SKM-1 treated with dmso at 0.1 percent for 144 hours (cell line): ENCODE results near the gene IQCF6.
"Not testable (repeated sequence)": the region's sequence is repeated elsewhere in the genome, so short reads cannot be mapped to it uniquely, and the experiment has no call there.

Source experiments
- DNase-seq: peaks from one replicate; lab custom pipeline; 2025; ENCODE audit not compliant: unreplicated experiment; lab: John Stamatoyannopoulos, UW

IQCF6 gene

DNA sequence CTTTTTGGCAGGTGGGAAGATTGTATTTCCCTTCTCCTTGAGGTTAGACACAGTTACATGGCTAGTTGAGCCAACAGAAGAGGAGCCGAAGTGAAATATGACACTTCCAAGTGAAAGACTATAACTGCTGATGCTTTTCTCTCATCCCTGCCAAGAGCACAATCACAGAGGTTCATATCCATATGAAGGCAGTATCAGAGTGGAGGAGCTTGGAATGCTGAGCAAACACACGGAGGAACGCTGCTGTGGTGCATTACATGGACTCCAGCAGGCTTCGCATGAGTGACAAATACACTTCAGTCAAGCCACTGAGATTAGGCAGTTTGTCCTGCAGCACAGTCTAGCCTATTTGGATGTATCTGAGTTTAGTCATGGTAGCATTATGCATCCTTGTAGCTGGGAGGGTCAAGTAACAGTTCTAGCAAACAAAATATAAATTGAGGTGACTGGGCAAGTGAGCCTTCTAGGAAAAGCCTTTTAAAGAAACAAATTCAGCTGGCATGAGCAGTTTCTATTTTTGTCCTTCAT, 5.4 kb downstream of the IQCF6 start:
- DNase-seq = no peak

DNA sequence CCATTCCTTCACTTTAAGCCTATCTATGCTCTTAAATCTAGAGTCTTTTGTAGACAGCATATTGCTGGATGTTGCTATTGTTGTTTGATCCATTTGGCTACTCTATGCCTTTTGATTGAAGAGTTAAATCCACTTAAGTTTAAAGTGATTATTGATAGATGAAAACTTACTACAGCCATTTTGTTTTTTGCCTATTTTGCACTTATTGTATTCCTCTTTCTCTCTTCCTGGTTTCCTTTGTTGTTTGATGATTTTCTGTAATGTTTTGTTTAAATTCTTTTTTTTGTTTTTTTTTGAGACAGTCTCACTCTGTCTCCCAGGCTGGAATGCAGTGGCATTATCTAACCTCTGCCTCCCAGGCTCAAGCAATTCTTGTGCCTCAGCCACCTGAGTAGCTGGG, 19.8 kb downstream of the IQCF6 start:
- DNase-seq = no peak

DNA sequence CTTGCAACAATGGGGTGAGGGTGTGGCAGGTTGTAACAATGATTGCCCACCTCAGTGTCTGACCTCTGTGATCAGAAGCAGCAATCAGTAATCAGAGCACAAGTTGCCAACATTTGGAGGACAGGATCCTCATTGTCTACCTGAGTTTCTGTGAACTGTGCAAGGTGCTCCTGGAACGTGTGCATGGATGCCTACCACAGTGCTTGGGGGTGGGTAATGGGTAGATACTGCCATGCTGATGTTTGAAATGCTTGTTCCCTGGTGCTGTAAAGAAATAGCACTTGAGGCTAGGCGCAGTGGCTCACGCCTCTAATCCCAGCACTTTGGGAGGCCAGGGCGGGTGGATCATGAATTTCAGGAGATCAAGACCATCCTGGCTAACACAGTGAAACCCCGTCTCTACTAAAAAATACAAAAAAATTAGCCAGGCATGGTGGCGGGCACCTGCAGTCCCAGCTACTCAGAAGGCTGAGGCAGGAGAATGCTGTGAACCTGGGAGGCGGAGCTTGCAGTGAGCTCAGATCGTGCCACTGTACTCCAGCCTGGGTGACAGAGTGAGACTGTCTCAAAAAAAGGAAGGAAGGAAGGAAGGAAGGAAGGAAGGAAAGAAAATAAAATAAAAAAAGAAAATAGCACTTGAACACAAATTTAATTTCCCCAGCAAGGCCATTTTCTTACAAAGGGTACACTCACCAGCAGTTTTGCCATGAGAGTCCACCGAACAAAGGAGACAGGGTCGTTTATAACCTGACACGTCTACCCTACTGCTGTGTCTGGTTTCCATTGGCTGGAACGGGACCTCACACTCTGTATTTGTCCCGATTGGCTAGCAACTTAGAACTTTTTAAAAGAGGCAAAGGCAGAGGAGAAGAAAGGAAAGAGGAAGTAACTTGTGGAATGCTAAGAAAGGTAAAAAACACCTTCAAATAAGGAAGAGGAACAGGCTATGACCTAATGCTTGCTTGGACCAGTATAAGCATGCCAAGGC, 25.0 kb downstream of the IQCF6 start:
- not testable (repeated sequence) for DNase-seq

DNA sequence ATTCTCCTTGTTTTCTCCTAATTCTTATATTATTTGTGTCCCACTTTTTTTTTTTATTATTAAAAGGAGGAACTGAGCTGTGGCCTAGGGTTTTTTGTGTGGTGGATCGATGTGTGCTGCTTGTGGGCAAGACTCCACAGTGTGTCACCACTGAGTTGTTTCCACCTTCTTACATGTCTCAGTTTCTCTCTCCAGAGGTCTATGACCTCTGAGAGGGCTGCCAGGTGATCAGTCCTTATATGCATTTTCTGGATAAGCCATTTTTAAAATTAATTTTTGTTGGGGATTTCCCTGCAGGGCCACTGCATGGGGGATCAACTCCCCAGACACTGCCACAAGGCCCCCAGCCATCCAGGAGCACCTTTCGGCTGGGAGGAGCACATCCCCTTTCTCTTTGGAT, 27.8 kb downstream of the IQCF6 start:
- DNase-seq = no peak

DNA sequence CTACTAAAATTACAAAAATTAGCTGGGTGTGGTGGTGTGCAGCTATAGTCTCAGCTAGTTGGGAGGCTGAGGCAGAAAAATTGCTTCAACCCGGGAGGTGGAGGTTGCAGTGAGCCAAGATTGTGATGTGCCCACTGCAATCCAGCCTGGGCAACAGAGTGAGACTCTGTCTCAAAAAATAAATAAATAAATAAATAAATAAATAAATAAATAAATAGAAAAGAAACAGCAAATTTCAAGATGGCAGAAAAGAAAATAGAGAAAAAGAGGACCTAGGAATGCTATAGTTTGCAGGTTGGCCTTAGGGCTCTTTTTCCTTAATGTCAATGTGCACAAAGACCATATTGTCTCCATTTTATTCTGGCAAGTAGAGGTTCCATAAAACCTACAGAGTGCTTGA, 28.2 kb downstream of the IQCF6 start:
- DNase-seq = no peak

DNA sequence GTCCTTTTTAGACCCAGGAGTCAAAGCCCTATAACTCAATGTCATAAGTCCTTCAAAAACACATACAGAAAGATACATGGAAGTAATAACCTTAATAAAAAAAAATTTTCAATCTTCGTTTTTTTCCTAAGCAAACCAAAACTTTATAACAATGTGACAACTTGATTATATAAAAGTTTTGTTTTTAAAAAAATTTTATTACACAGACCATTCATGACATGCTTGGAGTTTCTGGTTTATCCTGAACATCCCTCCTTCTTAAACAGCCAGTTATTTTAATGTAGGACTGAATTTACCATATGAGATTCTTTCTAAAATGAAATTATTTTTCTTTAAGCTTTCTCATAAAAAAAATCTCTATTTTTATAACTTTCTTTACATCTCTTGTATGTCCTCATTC, 30.7 kb downstream of the IQCF6 start:
- DNase-seq = no peak

DNA sequence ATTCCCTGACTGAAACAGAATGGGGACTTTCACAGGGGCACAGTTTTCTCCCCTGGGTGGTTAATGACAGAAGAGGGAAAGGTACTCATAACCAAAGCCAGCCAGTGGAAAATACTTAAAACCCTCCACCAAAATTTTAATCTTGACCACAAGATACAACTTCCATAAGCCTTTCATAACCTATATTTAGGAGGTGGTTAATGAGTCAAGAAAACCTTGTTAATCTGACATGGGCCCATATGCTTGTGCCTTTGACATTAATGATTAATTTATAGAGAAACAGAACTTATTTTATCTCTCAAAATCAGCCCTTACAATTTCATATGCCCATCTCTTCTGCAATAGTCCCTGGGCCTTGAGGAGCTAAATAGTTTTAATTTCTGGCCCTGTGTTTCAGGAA, 31.2 kb downstream of the IQCF6 start:
- no peak for DNase-seq

DNA sequence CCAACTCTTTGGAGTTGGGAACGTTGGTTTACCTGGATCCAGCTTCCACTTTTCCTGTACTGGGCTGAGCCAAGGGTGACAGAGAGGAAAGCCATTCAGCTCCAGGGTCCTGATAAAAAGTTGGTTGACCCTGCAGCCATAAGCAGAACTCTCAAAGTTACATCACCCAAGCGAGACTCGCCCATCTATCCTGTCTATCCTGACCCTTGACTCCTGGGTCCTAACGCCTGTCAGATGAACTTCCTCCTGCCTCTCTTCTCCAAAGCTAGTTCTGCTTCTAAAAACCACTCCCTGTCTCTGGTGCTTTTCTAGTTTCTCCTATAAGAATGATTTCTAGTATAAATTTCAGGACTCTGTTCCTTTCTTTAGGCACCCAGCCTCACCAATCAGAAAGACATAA, 36.1 kb downstream of the IQCF6 start:
- DNase-seq = peak; percentile 77

DNA sequence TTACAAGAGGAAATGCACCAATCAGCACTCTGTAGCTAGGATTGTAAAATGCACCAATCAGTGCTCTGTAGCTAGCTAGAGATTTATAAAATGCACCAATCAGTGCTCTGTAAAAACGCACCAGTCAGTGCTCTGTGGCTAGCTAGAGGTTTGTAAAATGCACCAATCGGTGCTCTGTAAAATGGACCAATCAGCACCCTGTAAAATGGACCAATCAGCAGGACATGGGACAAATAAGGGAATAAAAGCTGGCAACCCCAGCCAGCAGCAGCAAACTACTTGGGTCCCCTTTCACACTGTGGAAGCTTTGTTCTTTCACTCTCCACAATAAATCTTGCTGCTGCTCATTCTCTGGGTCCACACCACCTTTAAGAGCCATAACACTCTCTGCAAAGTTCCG, 36.7 kb downstream of the IQCF6 start:
- DNase-seq = not testable (repeated sequence)

DNA sequence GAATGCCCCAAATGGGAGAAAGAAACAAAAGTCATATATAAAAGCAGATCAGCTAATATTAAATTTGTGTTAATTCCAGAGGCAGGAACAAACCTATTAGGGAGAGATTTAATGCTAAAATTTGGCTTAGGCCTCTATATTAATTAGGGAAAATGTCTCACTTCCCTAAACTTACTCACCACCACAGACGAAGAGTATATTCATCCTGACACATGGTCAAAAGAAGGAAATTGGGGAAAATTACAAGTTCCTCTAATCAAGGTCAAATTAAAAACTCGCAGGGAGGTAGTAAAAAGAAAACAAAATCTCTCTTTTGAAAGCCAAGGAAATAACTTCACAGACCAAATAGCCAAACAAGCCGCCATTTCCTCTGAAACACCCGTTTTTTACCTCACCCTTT, 39.9 kb downstream of the IQCF6 start:
- DNase-seq = no peak

DNA sequence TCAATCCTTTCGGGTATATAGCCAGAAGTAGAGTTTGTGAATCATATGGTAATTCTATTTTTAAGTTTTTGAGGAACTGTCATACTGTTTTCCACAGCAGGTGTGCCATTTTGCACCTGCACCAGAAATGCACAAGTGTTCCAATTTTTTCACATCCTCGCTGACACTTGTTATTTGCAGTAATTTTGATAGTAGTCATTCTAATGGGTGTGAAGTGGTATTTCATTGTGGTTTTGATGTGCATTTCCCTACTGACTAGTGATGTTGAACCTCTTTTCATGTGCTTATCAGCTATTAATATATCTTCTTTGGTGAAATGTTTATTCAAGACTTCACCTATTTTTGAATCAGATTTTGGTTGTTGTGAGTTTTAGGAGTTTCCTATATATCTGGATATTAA, 43.1 kb downstream of the IQCF6 start:
- DNase-seq = no peak

DNA sequence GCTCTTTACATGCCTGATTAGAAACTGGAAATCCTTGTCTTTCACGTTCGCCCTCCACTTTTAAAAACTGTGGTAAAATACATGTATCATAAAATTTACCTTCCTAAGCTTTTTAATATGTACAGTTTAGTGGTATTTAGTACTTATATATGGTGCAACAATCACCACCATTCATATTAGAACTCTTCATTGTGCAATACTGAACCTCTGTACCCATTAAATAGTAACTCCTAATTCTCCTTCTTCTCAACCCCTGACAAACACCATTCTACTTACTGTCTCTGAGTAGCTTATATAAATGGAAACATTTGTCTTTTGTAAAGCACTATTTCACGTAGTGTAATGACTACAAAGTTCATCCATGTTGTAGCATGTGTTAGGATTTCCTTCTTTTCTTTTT, 44.0 kb downstream of the IQCF6 start:
- DNase-seq = no peak

DNA sequence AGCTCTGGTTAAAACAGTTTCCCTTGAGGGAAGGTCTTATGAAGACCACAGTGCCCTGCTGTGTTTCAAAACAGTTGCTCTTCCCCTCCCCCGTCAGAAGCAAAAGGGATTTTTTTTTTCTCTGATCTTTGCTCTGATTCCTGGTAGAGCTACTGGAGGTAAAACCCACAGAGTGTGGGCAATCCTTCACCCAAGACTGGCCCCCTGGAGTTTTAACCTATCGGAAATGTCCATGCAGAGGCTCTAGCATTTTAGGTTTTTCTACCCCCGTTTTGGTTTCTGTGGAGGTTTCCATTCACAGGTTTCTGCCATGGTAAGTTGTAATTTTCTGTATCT, 44.5 kb downstream of the IQCF6 start:
- DNase-seq = no peak

DNA sequence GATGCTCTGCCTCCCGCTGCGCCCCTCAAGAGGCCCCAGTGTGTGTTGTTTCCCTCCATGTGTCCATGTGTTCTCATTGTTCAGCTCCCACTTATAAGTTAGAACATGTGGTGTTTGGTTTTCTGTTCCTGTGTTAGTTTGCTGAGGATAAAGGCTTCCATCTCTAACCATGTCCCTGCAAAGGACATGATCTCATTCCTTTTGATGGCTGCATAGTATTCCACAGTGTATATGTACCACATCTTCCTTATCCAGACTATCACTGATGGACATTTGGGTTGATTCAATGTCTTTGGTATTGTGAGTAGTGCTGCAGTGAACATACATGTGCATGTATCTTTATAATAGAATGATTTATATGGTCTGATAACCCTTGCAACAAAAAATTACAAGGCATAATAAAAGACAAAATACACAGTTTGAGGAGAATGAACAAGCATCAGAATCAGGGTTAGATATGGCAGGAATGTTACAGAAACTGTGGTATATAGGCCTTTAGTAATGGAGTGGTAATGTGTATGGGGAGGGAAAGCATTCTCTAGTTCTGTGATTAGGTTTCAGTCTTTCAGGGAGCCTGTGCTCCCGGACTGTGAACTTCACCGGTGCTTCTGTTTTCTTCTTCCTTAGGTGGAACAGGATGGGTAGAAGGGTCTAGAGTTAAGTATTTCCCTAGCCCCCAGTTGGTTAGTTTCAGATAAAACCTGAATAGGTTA, 45.0 kb downstream of the IQCF6 start:
- no peak for DNase-seq

DNA sequence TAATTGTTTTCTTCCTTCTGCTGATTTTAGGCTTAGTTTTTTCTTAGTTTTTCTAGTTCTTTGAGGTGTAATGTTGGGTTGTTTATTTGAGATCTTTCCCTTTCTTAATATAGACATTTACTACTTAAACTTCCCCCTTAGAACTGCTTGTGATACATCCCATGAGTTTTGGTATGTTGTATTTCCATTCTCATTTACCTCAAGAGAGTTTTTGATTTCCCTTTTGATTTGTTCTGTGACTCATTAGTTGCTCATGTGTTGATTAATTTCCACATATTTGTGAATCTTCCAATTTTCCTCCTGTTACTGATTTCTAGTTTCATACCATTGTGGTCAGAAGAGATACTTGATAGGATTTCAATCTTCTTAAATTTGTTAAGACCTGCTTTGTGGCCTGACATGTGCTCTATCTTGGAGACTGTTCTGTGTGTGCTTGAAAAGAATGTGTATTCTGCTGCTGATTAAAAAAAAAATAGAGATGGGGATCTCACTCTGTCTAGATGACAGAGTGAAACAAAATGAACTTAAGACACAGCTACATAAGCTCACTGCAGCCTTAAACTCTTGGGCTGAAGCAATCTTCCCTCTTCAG, 49.9 kb downstream of the IQCF6 start:
- no peak for DNase-seq
